ENCODE measurements around the gene TGFA.

TGFA gene

GRCh38 chr2:70509565-70509964, 44.1 kb downstream of the TGFA start:
- no peak overlapping the region for H3K27ac ChIP-seq (ENCODE audit: low read depth, low read length)

GRCh38 chr2:70508711-70509462, 44.7 kb downstream of the TGFA start:
- Histone ChIP-seq H3K9me3 (ENCODE audit: control insufficient read depth, insufficient read depth, low read length) (no peaks in the 10 kb centered on the region), H3K4me3 (ENCODE audit: low read length) (no peak overlapping the region), H3K9me2 (replicated peaks; ENCODE audit: control insufficient read depth, low read length) (no peaks in the 10 kb centered on the region), H3K4me1 (ENCODE audit: control insufficient read depth, low read length) (no peaks in the 10 kb centered on the region), H3K27me3 (ENCODE audit: control insufficient read depth, low read length) (peaks cover 2% of the 10 kb centered on the region; the same call in 1 of the 2 replicates), H3K4me2 (ENCODE audit: low read length) (no peak overlapping the region), H3K79me2 (ENCODE audit: control insufficient read depth, low read length) (no peaks in the 10 kb centered on the region), H3F3A (ENCODE audit: control insufficient read depth, insufficient read depth) (no peaks in the 10 kb centered on the region), H3K36me3 (ENCODE audit: control insufficient read depth, low read length) (no peaks in the 10 kb centered on the region), H4K20me1 (ENCODE audit: control insufficient read depth, insufficient read depth, low read depth, low read length) (no peaks in the 10 kb centered on the region), H3K27ac (ENCODE audit: low read depth, low read length) (no peak overlapping the region)
- TF ChIP-seq EZH2phosphoT487 (IDR thresholded peaks at IDR 0.05; ENCODE audit: borderline replicate concordance, low read length), result no peak
- TF ChIP-seq, protein P1, sequence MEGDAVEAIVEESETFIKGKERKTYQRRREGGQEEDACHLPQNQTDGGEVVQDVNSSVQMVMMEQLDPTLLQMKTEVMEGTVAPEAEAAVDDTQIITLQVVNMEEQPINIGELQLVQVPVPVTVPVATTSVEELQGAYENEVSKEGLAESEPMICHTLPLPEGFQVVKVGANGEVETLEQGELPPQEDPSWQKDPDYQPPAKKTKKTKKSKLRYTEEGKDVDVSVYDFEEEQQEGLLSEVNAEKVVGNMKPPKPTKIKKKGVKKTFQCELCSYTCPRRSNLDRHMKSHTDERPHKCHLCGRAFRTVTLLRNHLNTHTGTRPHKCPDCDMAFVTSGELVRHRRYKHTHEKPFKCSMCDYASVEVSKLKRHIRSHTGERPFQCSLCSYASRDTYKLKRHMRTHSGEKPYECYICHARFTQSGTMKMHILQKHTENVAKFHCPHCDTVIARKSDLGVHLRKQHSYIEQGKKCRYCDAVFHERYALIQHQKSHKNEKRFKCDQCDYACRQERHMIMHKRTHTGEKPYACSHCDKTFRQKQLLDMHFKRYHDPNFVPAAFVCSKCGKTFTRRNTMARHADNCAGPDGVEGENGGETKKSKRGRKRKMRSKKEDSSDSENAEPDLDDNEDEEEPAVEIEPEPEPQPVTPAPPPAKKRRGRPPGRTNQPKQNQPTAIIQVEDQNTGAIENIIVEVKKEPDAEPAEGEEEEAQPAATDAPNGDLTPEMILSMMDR (IDR thresholded peaks at IDR 0.05; ENCODE audit: low read depth, low read length, poor library complexity, severe bottlenecking), result no peak

More at GRCh38 chr2:70509565-70509964, 44.1 kb downstream of the TGFA start:
- TF ChIP-seq EZH2phosphoT487 (IDR thresholded peaks at IDR 0.05; ENCODE audit: borderline replicate concordance, low read length), result no peak
- TF ChIP-seq, protein P1 (IDR thresholded peaks at IDR 0.05; ENCODE audit: low read depth, low read length, poor library complexity, severe bottlenecking), result no peak
- Histone ChIP-seq H3K4me3 (ENCODE audit: low read length) (no peak overlapping the region), H4K20me1 (ENCODE audit: control insufficient read depth, insufficient read depth, low read depth, low read length) (no peaks in the 10 kb centered on the region), H3K27me3 (ENCODE audit: control insufficient read depth, low read length) (peaks cover 2% of the 10 kb centered on the region; the same call in 1 of the 2 replicates), H3K36me3 (ENCODE audit: control insufficient read depth, low read length) (no peaks in the 10 kb centered on the region), H3K79me2 (ENCODE audit: control insufficient read depth, low read length) (no peaks in the 10 kb centered on the region), H3F3A (ENCODE audit: control insufficient read depth, insufficient read depth) (no peaks in the 10 kb centered on the region), H3K9me3 (ENCODE audit: control insufficient read depth, insufficient read depth, low read length) (no peaks in the 10 kb centered on the region), H3K4me2 (ENCODE audit: low read length) (no peak overlapping the region), H3K4me1 (ENCODE audit: control insufficient read depth, low read length) (no peaks in the 10 kb centered on the region), H3K9me2 (replicated peaks; ENCODE audit: control insufficient read depth, low read length) (no peaks in the 10 kb centered on the region)

DNA sequence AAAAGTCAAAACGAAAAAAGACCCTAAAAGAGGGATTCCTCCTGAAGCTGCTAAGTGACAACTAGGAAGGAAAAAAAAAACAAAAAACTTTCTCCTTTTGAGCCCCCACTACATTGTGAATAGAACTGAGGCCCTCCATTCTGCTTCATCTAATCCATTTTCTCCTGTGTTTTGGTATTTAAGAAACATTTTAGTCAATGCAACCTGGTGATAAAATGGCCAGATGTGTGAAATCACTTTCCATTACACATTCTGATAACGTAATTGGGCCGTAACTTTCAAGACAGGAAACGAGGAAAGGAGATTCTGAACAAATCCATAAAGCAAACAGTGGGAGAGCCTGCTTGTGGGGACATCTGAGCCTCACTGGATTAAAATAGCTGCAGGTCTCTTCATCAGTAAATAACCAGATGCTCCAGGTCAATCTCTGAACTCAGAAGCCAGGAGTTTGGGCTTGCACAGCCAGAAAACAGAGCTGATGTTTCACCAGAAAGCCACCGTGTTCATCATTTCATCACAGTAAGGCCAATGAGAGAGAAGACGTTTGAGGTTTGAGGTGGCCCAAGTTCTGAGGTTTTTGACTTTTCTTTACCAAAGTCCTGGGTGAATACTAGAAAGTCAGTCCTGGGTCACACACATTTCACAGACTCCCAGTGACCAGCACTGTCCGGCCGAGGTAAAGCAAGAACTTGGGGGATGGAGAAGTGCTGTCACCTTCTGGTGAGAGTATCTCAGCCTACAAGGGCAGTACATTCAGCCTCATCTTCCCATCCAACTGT, 47.8 kb downstream of the TGFA start:
- no peaks in the 10 kb centered on the region for H3K9me3 ChIP-seq (ENCODE audit: control insufficient read depth, insufficient read depth, low read length)
- no peaks in the 10 kb centered on the region for H3K4me1 ChIP-seq (ENCODE audit: control insufficient read depth, low read length)
- no peaks in the 10 kb centered on the region for H3K79me2 ChIP-seq (ENCODE audit: control insufficient read depth, low read length)
- no peak overlapping the region for H3K4me3 ChIP-seq (ENCODE audit: low read length)
- no peaks in the 10 kb centered on the region for H3K9me2 ChIP-seq (replicated peaks; ENCODE audit: control insufficient read depth, low read length)
- no peak overlapping the region for H3K27ac ChIP-seq (ENCODE audit: low read depth, low read length)
- TF ChIP-seq EZH2phosphoT487 (IDR thresholded peaks at IDR 0.05; ENCODE audit: borderline replicate concordance, low read length), result no peak
- TF ChIP-seq, protein P1 (IDR thresholded peaks at IDR 0.05; ENCODE audit: low read depth, low read length, poor library complexity, severe bottlenecking), result no peak
- H3K36me3 ChIP-seq (ENCODE audit: control insufficient read depth, low read length), result no peaks in the 10 kb centered on the region
- no peak overlapping the region for H3K4me2 ChIP-seq (ENCODE audit: low read length)
- H4K20me1 ChIP-seq (ENCODE audit: control insufficient read depth, insufficient read depth, low read depth, low read length), result no peaks in the 10 kb centered on the region
- H3F3A ChIP-seq (ENCODE audit: control insufficient read depth, insufficient read depth), result no peaks in the 10 kb centered on the region
- 0 out of 2 replicates have a peak, but pooled peaks cover 3% of the 10 kb centered on the region for H3K27me3 ChIP-seq (ENCODE audit: control insufficient read depth, low read length)
